Neutrophil (primary cell): Measurements from ENCODE around the gene RBFOX2.

Source experiments
- H3K27ac ChIP-seq: fragments of 200-600 bp; sonication (generic); 2 replicates; pipeline ENCODE4 v1.5.1; 2016; ENCODE audit warnings: mild to moderate bottlenecking, moderate library complexity
- H3K27me3 ChIP-seq: fragments of 200-600 bp; sonication (generic); 2 replicates; pipeline ENCODE4 v1.6.0; 2016; ENCODE audit warnings: mild to moderate bottlenecking
- H3K36me3 ChIP-seq: fragments of 200-600 bp; sonication (generic); 2 replicates; pipeline ENCODE4 v1.5.1; 2017
- H3K4me1 ChIP-seq, 2 experiments: fragments of 200-600 bp in 1 of 2; sonication (generic) in 1 of 2; 1 replicate in 1 of 2; 2 replicates in 1 of 2; pipeline versions ENCODE4 v1.5.1 to v1.6.1; 2013 to 2016; ENCODE audit warnings: low read depth in 1 of 2, low read length in 1 of 2, mild to moderate bottlenecking in 1 of 2, moderate library complexity in 1 of 2; ENCODE audit not compliant: control insufficient read depth in 1 of 2, insufficient read depth in 1 of 2
- H3K4me3 ChIP-seq, 2 experiments: fragments of 200-600 bp in 1 of 2; sonication (generic) in 1 of 2; 1 replicate in 1 of 2; 2 replicates in 1 of 2; pipeline ENCODE4 v1.5.1; 2013 to 2016; ENCODE audit warnings: low read depth in 1 of 2, low read length in 1 of 2, mild to moderate bottlenecking in 1 of 2, moderate library complexity in 1 of 2
- H3K9me3 ChIP-seq: fragments of 200-600 bp; sonication (generic); 2 replicates; pipeline ENCODE4 v1.5.1; 2016
- CTCF ChIP-seq: fragments of 200-600 bp; sonication (generic); IDR thresholded peaks from 2 replicates; pipeline ENCODE4 v1.5.1; 2016; ENCODE audit warnings: antibody characterized with exemption

The RBFOX2 gene

GRCh38 chr22:35733791-35734516 lies 294.7 kb downstream of the RBFOX2 start:
- Histone ChIP-seq H3K4me1 (no peaks in the 10 kb centered on the region), H3K9me3 (no peaks in the 10 kb centered on the region), H3K27me3 (no peaks in the 10 kb centered on the region), H3K4me3 (no peak overlapping the region), H3K27ac (no peak overlapping the region), H3K36me3 (no peaks in the 10 kb centered on the region)
- no peak for TF ChIP-seq CTCF

- H3K36me3 ChIP-seq: no peaks in the 10 kb centered on the region
- H3K4me1 ChIP-seq: no peaks in the 10 kb centered on the region
- H3K4me3 ChIP-seq: no peak overlapping the region
- no peaks in the 10 kb centered on the region for H3K9me3 ChIP-seq
- no peak for TF ChIP-seq CTCF
- H3K27me3 ChIP-seq: no peaks in the 10 kb centered on the region
- no peak overlapping the region for H3K27ac ChIP-seq
Measured at GRCh38 chr22:35733036-35733435, 295.6 kb downstream of the RBFOX2 start.

GRCh38 chr22:35732116-35732515 lies 296.5 kb downstream of the RBFOX2 start:
- no peaks in the 10 kb centered on the region for H3K36me3 ChIP-seq
- H3K4me1 ChIP-seq: no peaks in the 10 kb centered on the region
- H3K27ac ChIP-seq: no peak overlapping the region
- no peaks in the 10 kb centered on the region for H3K27me3 ChIP-seq
- H3K9me3 ChIP-seq: no peaks in the 10 kb centered on the region
- no peak for TF ChIP-seq CTCF
- H3K4me3 ChIP-seq: no peak overlapping the region

- no peak for TF ChIP-seq CTCF
- H3K9me3 ChIP-seq: no peaks in the 10 kb centered on the region
- H3K27me3 ChIP-seq: no peaks in the 10 kb centered on the region
- no peak overlapping the region for H3K27ac ChIP-seq
- no peaks in the 10 kb centered on the region for H3K4me1 ChIP-seq
- H3K36me3 ChIP-seq: no peaks in the 10 kb centered on the region
- H3K4me3 ChIP-seq: no peak overlapping the region
Measured at GRCh38 chr22:35731321-35731720, 297.3 kb downstream of the RBFOX2 start.

- Histone ChIP-seq H3K4me3 (no peak overlapping the region), H3K4me1 (no peaks in the 10 kb centered on the region), H3K9me3 (no peaks in the 10 kb centered on the region), H3K36me3 (no peaks in the 10 kb centered on the region), H3K27me3 (no peaks in the 10 kb centered on the region), H3K27ac (no peak overlapping the region)
- TF ChIP-seq CTCF: no peak
Measured at GRCh38 chr22:35729309-35729698, 299.3 kb downstream of the RBFOX2 start.
